GM10266 (cell line): ENCODE measurements around the gene MBNL2.

Source experiments
- DNase-seq: peaks from one replicate; pipeline ENCODE4 v3.0.0; 2012; ENCODE audit errors: extremely low spot score
- TF ChIP-seq, protein P1 (sequence below): IDR thresholded peaks from 2 replicates; pipeline ENCODE4 v1.5.1; 2012; ENCODE audit warnings: mild to moderate bottlenecking, low read depth; ENCODE audit not compliant: control insufficient read depth, insufficient read depth; ENCODE audit errors: missing control alignments

Gene MBNL2

GRCh38 chr13:97221989-97222700, at the start of gene MBNL2:
MBNL2 (plus strand) TSS chr13:97222333; CDS start chr13:97276236, 53,903 bp downstream.
- DNase-seq: peak; percentile 81
- TF ChIP-seq, protein P1, sequence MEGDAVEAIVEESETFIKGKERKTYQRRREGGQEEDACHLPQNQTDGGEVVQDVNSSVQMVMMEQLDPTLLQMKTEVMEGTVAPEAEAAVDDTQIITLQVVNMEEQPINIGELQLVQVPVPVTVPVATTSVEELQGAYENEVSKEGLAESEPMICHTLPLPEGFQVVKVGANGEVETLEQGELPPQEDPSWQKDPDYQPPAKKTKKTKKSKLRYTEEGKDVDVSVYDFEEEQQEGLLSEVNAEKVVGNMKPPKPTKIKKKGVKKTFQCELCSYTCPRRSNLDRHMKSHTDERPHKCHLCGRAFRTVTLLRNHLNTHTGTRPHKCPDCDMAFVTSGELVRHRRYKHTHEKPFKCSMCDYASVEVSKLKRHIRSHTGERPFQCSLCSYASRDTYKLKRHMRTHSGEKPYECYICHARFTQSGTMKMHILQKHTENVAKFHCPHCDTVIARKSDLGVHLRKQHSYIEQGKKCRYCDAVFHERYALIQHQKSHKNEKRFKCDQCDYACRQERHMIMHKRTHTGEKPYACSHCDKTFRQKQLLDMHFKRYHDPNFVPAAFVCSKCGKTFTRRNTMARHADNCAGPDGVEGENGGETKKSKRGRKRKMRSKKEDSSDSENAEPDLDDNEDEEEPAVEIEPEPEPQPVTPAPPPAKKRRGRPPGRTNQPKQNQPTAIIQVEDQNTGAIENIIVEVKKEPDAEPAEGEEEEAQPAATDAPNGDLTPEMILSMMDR: no peak

- TF ChIP-seq, protein P1: no peak
- DNase-seq: no peak
Measured at GRCh38 chr13:97174638-97175037, 47.5 kb upstream of the MBNL2 start.

DNA sequence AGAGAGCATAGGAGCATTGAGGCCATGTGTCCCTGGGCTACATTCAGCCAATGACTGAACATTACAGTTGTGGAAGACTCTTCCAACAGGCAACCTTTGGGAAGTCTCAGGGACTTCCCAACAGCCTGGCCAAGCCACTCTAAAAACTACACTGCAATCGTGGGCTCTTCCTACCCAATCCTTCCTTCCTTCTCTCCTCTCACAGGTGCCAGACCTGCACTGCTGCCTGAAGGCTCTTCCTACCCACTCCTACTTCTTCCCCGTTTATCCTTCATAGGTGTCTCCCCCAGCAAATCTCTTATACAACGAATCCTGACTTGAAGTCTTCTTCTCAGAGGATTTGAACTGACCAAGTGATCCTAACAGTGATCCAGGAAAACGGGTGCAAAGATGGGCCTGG, 47.1 kb upstream of the MBNL2 start:
- TF ChIP-seq, protein P1: no peak
- DNase-seq: no peak

DNA sequence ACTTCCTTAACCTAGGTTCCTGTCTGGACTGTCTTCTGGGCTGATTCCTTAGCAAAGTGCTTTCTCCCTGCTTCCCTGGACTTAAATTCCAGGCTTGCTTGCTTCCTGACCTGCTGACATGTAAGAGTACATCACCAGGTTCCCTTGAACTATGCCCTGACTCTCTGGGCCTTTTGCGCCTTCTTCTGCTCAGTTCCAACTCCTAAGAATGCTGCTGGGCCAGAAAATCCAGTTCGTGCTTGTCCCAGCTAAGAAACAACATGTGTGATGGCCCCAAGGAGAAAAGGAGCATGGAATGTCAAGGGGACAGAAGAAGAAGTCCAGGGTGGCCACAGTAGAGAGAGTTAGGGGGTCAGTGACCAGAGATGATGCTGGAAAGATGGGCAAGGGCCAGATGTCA, 42.6 kb upstream of the MBNL2 start:
- TF ChIP-seq, protein P1: no peak
- no peak for DNase-seq

DNA sequence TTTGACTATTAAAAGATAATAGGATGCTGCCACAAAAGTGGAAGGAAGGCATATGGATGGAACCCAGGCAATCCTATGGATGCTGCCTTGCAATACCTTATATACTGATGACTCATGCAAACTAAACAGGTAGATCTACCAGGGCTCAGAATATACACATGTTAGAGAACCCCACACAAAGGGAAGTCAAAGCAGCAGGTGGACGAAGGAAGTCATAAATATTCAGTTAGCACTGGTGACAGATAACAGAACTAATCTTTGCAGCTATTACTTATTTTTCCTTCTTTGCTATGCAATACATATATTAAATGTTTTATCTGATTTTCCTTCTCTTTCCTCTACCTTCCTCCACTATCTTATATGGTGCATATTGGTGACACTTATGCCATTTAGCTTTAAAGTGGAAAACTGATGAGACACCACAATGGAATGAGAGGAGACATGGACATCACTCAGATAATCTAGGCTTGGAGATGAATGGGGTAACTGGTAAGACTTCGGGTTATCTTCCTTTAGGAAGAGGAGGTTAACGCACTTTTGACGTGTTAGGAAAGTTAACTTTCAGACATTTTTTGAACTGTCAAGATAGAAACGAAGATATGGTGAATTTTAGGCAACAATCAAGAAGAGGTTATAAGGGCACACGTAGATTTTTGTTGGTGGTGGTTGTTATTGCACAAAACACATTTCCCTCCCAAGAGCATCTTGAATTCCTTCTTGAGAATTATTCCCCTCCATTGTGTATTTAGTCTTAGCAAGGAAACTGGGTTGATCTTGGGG, 39.8 kb upstream of the MBNL2 start:
- no peak for DNase-seq
- TF ChIP-seq, protein P1: no peak

DNA sequence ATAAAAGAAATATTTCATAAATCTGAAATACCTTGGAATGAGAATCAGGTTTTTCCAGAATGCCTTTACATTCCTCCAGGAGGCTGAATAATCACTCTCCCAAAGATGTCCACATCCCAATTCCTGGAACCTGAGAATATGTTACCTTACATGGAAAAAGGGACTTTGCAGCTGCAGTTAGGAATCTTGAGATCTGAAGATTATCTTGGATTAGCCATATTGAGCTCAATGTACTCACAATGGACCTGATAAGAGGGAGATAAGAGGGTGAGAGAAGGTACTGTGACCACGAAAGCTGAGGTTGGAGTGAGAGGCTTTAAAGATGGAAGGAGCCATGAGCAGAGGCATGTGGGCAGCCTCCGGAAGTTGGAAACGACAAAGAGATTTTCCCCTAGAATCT, 36.8 kb upstream of the MBNL2 start:
- TF ChIP-seq, protein P1: no peak
- no peak for DNase-seq

DNA sequence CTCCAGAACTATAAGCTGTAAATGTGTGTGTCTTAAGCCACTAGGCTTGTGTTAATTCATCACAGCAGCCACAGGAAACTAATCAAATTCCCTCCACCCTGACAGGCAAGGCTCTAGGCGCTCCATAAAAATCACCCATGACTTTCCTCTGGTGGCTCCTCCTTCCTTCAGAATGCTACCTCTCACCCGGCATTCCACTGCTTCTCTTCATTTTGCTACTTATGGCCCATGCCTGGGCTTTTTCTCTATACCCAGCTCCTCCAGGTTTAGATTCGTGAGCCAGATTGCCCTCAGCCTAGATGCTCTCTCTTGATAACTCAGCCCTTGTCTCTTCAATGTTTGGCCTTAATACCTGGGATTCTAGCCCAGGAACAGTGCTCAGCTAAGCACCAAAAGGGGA, 36.4 kb upstream of the MBNL2 start:
- no peak for DNase-seq
- TF ChIP-seq, protein P1: no peak
